GM10266 (cell line): Measurements from ENCODE around the gene FBXL17.

ENCODE experiments used
- DNase-seq: peaks from one replicate; pipeline ENCODE4 v3.0.0; 2012; ENCODE audit errors: extremely low spot score
- CTCF ChIP-seq: IDR thresholded peaks from 2 replicates; pipeline ENCODE4 v1.5.1; 2012; ENCODE audit warnings: mild to moderate bottlenecking, low read depth; ENCODE audit not compliant: control insufficient read depth, insufficient read depth; ENCODE audit errors: missing control alignments

FBXL17 gene

DNA sequence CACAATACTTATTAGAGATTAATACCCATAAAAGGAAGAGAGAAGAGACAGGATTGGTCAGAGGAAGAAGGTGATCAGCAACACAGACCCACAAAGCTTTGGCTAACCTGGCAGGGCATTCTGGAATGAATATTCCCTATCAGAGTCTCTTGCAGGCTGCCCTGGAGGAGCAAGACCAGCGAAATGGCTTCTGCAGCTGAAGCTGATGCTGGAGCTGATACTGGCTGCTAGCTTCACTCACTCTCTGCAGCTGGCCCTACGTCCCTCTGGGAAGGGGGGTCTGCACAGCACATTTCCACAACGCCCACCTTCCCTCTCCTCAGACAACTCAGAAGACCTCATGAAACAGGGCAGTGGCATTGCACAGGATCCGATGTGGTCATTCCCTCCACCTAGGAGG lies 541.3 kb downstream of the FBXL17 start:
- no peak for TF ChIP-seq CTCF
- DNase-seq: no peak

- TF ChIP-seq CTCF: no peak
- no peak for DNase-seq
Observed at GRCh38 chr5:107840161-107840560, 541.7 kb downstream of the FBXL17 start.

GRCh38 chr5:107835096-107835495 lies 546.8 kb downstream of the FBXL17 start:
- TF ChIP-seq CTCF: no peak
- no peak for DNase-seq

GRCh38 chr5:107832746-107833145 lies 549.2 kb downstream of the FBXL17 start:
- DNase-seq: no peak
- TF ChIP-seq CTCF: no peak

- no peak for TF ChIP-seq CTCF
- no peak for DNase-seq
Observed at GRCh38 chr5:107831612-107832395, 550.1 kb downstream of the FBXL17 start.

- no peak for DNase-seq
- no peak for TF ChIP-seq CTCF
Observed at GRCh38 chr5:107830750-107831149, 551.1 kb downstream of the FBXL17 start.

DNA sequence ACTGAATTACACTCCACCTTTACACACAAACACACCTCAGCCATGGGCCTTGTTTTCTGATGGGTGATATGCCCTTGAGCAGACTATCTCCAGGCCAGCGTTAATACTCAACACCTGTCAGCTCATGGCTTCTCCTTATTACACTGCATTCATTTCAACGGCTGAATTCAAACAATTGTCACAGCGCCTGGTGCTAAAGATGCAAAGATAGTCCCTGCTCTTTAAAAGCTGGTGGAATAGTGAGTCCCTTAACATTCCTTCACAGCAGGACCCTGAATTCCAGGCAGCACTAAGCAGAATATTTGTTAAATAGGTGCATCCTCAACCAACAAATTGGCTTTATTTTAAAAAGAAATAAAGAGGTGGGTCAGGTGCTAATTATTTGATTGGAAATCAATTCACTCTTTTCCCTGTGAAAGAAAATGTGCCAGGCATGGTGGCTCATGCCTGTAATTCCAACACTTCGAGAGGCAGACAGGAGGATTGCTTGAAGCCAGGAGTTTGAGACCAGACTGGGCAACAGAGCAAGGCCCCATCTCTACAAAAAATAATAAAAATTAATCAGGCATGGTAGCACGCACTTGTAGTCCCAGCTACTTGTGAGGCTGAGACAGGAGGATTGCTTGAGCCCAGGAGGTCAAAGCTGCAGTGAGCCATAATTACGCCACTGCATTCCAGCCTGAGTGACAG lies 555.4 kb downstream of the FBXL17 start:
- no peak for DNase-seq
- TF ChIP-seq CTCF: no peak
